ENCODE results near the gene TTC1. TPM values are rescaled to one million over a fixed set of nuclear protein-coding genes. Genes with fewer than 3 reads are reported as not detected.

TTC1 gene
- total RNA-seq, 1 donor from 2014 or later: 59.9 TPM

GRCh38 chr5:159971931-159972461, 36.9 kb upstream of the TTC1 start:
- ChIA-PET POLR2A (interaction anchor here (0.6 kb wide), 1 partner anchor 1109 kb away, joined by 4 read pairs; no protein-coding TSS in a partner anchor), CTCF (no interaction called here)
- H3K27ac Mint-ChIP-seq: no peak overlapping the region
- intact Hi-C loops (cut with micrococcal nuclease): no loop called here
- no peak for DNase-seq
- peaks cover 61% of the 10 kb centered on the region for H3K27me3 Mint-ChIP-seq
- H3K4me1 Mint-ChIP-seq: peaks cover 15% of the 10 kb centered on the region
- TF ChIP-seq CTCF (IDR thresholded peaks at IDR 0.05): no peak
- H3K9me3 Mint-ChIP-seq: no peaks in the 10 kb centered on the region
- H3K4me3 Mint-ChIP-seq: peak overlapping the region; percentile 52
- ATAC-seq (ENCODE audit: low read depth): no peak
- no peaks in the 10 kb centered on the region for H3K36me3 Mint-ChIP-seq (ENCODE audit: low read depth)

GRCh38 chr5:159972538-159973362, 36.2 kb upstream of the TTC1 start:
- no peaks in the 10 kb centered on the region for H3K36me3 Mint-ChIP-seq (ENCODE audit: low read depth)
- ChIA-PET CTCF (no interaction called here), POLR2A (no interaction called here)
- no peak for TF ChIP-seq CTCF (IDR thresholded peaks at IDR 0.05)
- ATAC-seq (ENCODE audit: low read depth) (peak; percentile 40), DNase-seq (no peak)
- peaks cover 15% of the 10 kb centered on the region for H3K4me1 Mint-ChIP-seq
- H3K9me3 Mint-ChIP-seq: no peaks in the 10 kb centered on the region
- H3K27ac Mint-ChIP-seq: no peak overlapping the region
- H3K4me3 Mint-ChIP-seq: peak overlapping the region; percentile 75
- intact Hi-C loops (cut with micrococcal nuclease): no loop called here
- H3K27me3 Mint-ChIP-seq: peaks cover 61% of the 10 kb centered on the region

- TF ChIP-seq CTCF (IDR thresholded peaks at IDR 0.05): no peak
- ChIA-PET CTCF (no interaction called here), POLR2A (no interaction called here)
- no peak overlapping the region for H3K27ac Mint-ChIP-seq
- peaks cover 62% of the 10 kb centered on the region for H3K27me3 Mint-ChIP-seq
- intact Hi-C loops (cut with micrococcal nuclease): no loop called here
- H3K9me3 Mint-ChIP-seq: no peaks in the 10 kb centered on the region
- ATAC-seq (ENCODE audit: low read depth) (no peak), DNase-seq (no peak)
- no peak overlapping the region for H3K4me3 Mint-ChIP-seq
- H3K4me1 Mint-ChIP-seq: peaks cover 15% of the 10 kb centered on the region
- H3K36me3 Mint-ChIP-seq (ENCODE audit: low read depth): no peaks in the 10 kb centered on the region
Observed at GRCh38 chr5:159975462-159976019, 33.4 kb upstream of the TTC1 start.

GRCh38 chr5:159976921-159977320, 32.0 kb upstream of the TTC1 start:
- intact Hi-C loops (cut with micrococcal nuclease): no loop called here
- Mint-ChIP-seq H3K9me3 (no peaks in the 10 kb centered on the region), H3K27ac (no peak overlapping the region), H3K4me1 (peaks cover 8% of the 10 kb centered on the region), H3K36me3 (ENCODE audit: low read depth) (no peaks in the 10 kb centered on the region), H3K27me3 (peaks cover 57% of the 10 kb centered on the region), H3K4me3 (no peak overlapping the region)
- ChIA-PET POLR2A (no interaction called here), CTCF (interaction anchor here (2.9 kb wide), 1 partner anchor 10 kb away, joined by 12 read pairs; no protein-coding TSS in a partner anchor)
- no peak for TF ChIP-seq CTCF (IDR thresholded peaks at IDR 0.05)
- no peak for DNase-seq
- ATAC-seq (ENCODE audit: low read depth): no peak

- no peak overlapping the region for H3K4me3 Mint-ChIP-seq
- TF ChIP-seq CTCF (IDR thresholded peaks at IDR 0.05): no peak
- POLR2A ChIA-PET: no interaction called here
- H3K4me1 Mint-ChIP-seq: peaks cover under 1% of the 10 kb centered on the region
- no peak for ATAC-seq (ENCODE audit: low read depth)
- H3K27me3 Mint-ChIP-seq: peaks cover 49% of the 10 kb centered on the region
- DNase-seq: no peak
- H3K27ac Mint-ChIP-seq: no peak overlapping the region
- CTCF ChIA-PET: interaction anchor here (2.9 kb wide), 1 partner anchor 9 kb away, joined by 12 read pairs; no protein-coding TSS in a partner anchor
- H3K36me3 Mint-ChIP-seq (ENCODE audit: low read depth): no peaks in the 10 kb centered on the region
- intact Hi-C loops (cut with micrococcal nuclease): no loop called here
- H3K9me3 Mint-ChIP-seq: no peaks in the 10 kb centered on the region
Observed at GRCh38 chr5:159978358-159978757, 30.6 kb upstream of the TTC1 start.
